Brain microvascular endothelial cell (primary cell): Measurements from ENCODE around the gene ERFL.
"Not testable (repeated sequence)": the region's sequence is repeated elsewhere in the genome, so short reads cannot be mapped to it uniquely, and the experiment has no call there.

Experiments used
- DNase-seq: peaks from one replicate; pipeline ENCODE4 v3.0.0-alpha.2; 2020
- H3K27ac ChIP-seq: fragments of 250-450 bp; sonication (Bioruptor Pico); 2 replicates; pipeline ENCODE4 v1.5.1; 2020; ENCODE audit warnings: mild to moderate bottlenecking, moderate library complexity
- H3K27me3 ChIP-seq: fragments of 250-450 bp; sonication (Bioruptor Pico); replicated peaks from 2 replicates; pipeline ENCODE4 v1.5.1; 2020; ENCODE audit warnings: mild to moderate bottlenecking
- H3K36me3 ChIP-seq: fragments of 250-450 bp; sonication (Bioruptor Pico); replicated peaks from 2 replicates; pipeline ENCODE4 v1.5.1; 2020; ENCODE audit warnings: mild to moderate bottlenecking
- H3K4me3 ChIP-seq: 2 replicates; pipeline ENCODE4 v1.5.1; 2011; ENCODE audit warnings: low read depth, mild to moderate bottlenecking, control low read depth, low read length, moderate library complexity
- CTCF ChIP-seq: IDR thresholded peaks from 2 replicates; pipeline ENCODE4 v1.5.1; 2011; ENCODE audit warnings: low read depth, mild to moderate bottlenecking, moderate library complexity, low read length, control low read depth, inconsistent platforms; ENCODE audit errors: missing control alignments
- in situ Hi-C: cut with HindIII; loops from 2 replicates; pipeline ENCODE4 v1.10.0; 2017; ENCODE audit warnings: low sequenced_read_pairs, low pct_ligation_motif_present

ERFL gene

DNA sequence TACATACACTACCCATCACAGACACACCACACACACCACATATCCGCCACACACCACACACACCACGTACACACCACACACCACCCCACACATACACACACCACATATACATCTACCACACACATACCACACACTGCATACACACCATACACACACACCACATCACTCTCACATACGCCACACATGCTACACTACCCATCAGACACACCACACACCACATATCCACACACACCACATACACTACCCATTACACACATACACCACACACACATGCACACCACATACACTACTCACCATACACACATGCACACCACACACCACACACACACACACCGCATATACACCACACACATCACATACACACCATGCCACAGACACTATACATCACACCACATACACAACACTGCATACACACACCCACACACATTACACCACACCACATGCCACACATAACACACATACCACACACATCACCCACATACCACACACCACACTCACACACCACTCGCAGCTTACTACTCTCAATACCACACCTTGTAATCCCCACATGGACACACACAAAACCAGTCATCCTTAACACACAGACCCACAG, 9.5 kb downstream of the ERFL start:
- no peaks in the 10 kb centered on the region for H3K36me3 ChIP-seq
- H3K27me3 ChIP-seq: peaks cover 63% of the 10 kb centered on the region
- H3K27ac ChIP-seq: no peak overlapping the region
- DNase-seq: no peak
- H3K4me3 ChIP-seq: no peak overlapping the region
- in situ Hi-C loops: no loop called here
- TF ChIP-seq CTCF: no peak

DNA sequence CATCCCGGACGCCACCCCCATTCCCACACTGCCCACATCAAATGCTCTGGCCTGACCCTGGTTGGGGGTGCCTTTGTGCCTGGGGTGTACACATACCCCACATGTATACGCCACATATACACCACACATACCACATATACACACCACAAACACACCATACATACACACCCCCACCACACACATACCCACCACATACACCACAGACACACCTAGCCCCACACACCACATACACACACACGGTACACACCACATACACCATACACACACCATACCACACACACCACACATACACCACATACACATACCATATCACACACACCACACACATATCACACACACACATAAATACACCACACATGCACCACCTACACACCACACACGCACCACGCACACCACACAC, 10.2 kb downstream of the ERFL start:
- Histone ChIP-seq H3K27me3 (peaks cover 68% of the 10 kb centered on the region), H3K27ac (no peak overlapping the region), H3K36me3 (no peaks in the 10 kb centered on the region), H3K4me3 (no peak overlapping the region)
- no peak for TF ChIP-seq CTCF
- DNase-seq: no peak
- in situ Hi-C loops: no loop called here

GRCh38 chr19:41917676-41918075, 10.6 kb downstream of the ERFL start:
- in situ Hi-C loops: no loop called here

DNA sequence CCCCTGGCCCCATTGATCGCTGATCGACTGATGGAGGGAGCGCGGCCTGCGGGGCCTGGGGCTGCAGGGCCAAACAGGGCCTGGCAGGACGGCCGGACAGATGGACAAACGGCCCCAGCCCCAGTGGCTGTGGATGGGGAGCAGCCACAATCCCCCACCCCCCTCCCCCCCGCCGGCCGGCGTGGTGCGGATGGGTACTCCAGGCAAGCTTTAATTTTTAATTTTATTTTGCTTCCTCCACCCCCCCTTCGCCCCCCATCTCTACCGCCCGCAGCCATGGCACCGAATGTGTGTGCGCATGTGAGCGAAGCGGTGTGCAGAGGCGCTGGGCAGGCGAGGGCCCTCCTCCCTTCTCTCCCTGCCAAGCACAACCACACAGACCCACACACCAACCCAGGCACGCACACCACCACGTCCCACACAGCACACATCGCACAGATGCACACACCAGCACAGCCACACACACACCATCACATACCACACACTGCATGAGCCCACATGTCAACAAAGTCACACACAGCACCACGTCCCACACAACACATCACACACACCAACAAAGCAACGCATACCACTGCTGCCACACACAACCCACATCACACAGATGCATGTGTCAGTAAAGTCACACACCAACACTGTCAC, 12.4 kb downstream of the ERFL start:
- H3K4me3 ChIP-seq: no peak overlapping the region
- peaks cover 64% of the 10 kb centered on the region for H3K27me3 ChIP-seq
- H3K36me3 ChIP-seq: no peaks in the 10 kb centered on the region
- no peak for DNase-seq
- in situ Hi-C loops: no loop called here
- H3K27ac ChIP-seq: no peak overlapping the region
- TF ChIP-seq CTCF: no peak

More at GRCh38 chr19:41917676-41918075, 10.6 kb downstream of the ERFL start:
- Histone ChIP-seq H3K27me3 (peaks cover 67% of the 10 kb centered on the region), H3K4me3 (no peak overlapping the region), H3K27ac (no peak overlapping the region), H3K36me3 (no peaks in the 10 kb centered on the region)
- DNase-seq: no peak
- TF ChIP-seq CTCF: no peak

GRCh38 chr19:41915021-41915775, 13.1 kb downstream of the ERFL start:
- in situ Hi-C loops: no loop called here
- H3K27ac ChIP-seq: no peak overlapping the region
- no peak overlapping the region for H3K4me3 ChIP-seq
- no peak for TF ChIP-seq CTCF
- H3K27me3 ChIP-seq: peaks cover 59% of the 10 kb centered on the region
- H3K36me3 ChIP-seq: no peaks in the 10 kb centered on the region
- no peak for DNase-seq

DNA sequence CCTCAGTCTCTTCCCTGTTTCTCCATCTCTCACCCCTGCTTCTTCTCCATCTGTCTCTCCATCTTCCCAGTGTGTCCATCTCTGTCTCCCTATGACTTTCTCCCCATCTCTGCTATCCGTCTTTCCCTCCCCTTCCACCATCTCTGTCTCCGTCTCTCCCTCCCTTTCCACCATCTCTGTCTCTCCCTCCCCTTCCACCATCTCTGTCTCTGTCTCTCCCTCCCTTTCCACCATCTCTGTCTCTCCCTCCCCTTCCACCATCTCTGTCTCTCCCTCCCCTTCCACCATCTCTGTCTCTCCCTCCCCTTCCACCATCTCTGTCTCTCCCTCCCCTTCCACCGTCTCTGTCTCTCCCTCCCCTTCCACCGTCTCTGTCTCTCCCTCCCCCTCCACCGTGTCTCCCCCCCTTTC, 13.8 kb downstream of the ERFL start:
- DNase-seq, in situ Hi-C loops, H3K36me3 ChIP-seq, H3K4me3 ChIP-seq, H3K27ac ChIP-seq: not testable (repeated sequence)
- H3K27me3 ChIP-seq: peaks cover 57% of the 10 kb centered on the region
